NOMO-1 treated with dmso at 0.1 percent for 144 hours (cell line): ENCODE measurements around the gene TAB2.
"Not testable (repeated sequence)": the region's sequence is repeated elsewhere in the genome, so short reads cannot be mapped to it uniquely, and the experiment has no call there.

Source experiments
- DNase-seq: peaks from one replicate; lab custom pipeline; 2025; ENCODE audit not compliant: unreplicated experiment; lab: John Stamatoyannopoulos, UW

TAB2 gene

GRCh38 chr6:149456311-149457021 lies 139.0 kb downstream of the TAB2 start:
- DNase-seq = no peak

DNA sequence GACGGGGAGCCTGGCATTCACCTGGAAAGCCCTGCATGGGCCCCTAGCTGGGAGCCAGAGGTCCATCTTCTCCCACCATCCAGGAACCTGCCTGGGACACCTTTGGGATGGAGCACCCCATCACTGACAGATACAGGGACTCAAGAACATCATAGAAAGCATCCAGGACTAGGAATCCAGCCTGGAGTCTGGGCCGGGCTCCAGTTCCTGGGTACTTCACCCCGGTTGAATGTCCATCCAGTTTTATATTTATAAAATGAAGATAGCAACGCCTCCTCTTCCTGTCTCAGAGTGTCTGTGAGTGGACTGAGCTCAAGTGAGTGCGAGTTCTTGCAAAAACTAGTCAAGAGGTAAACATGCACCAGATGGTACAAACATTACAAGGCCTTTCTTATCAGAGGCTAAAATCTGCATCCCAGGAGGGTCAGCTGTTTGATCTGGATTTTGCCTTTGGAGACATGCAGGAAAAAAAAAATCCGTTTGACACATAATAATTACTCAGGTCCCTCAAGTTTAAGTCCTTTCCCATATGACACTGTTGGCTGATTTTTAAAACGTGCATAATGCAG lies 139.9 kb downstream of the TAB2 start:
- DNase-seq = no peak

DNA sequence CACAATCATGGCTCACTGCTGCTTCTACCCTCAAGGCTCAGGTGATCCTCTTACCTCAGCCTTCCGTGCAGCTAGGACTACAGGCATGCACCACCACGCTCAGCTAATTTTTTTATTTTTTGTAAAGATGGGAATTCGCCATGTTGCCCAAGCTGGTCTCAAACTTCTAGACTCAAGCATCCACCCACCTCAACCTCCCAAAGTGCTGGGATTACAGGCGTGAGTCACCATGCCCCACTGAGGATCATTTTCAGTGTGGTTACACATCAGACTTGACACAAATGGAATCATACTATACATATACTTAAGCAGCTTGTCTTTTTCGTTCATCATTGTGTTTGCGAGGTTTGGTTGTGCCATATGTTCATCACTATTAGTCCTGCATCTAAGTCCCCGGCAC lies 140.7 kb downstream of the TAB2 start:
- DNase-seq = no peak

GRCh38 chr6:149458806-149459205 lies 141.3 kb downstream of the TAB2 start:
- DNase-seq = no peak

DNA sequence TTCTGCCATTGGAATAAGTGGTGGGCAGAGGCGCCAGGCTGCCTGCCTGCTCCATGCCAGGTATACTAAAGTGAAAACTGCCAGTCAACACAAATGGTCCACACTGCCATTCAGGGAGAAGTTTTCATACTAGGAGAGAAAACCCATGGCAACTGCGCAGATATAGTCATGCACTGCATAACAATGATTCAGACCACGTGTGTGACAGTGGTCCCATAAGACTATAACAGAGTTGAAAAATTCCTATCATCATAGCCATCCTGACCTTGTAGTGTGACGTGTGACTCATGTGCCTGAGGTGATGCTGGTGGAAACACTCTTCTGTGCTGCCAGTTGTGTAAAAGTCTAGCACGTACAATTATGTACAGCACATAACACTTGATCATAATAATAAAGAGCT lies 142.2 kb downstream of the TAB2 start:
- no peak for DNase-seq

DNA sequence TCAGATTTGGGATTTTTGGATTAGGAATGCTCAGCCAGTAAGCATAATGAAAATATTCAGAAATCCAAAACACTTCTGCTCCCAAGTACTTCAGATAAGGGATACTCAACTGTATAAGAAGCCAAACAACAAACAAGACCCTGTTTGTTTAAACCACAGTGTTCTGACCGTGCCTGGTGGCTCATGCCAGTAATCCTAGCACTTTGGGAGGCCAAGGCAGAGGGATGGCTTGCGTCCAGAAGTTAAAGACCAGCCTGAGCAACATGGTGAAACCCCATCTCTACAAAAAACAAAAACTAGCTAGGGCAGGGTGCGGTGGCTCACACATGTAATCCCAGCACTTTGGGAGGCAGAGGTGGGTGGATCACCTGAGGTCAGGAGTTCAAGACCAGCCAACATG lies 142.7 kb downstream of the TAB2 start:
- not testable (repeated sequence) for DNase-seq
